Lung (tissue), 12 donors: ENCODE measurements around the gene RNF43. TPM values are rescaled to one million over a fixed set of nuclear protein-coding genes. Genes with fewer than 3 reads are reported as not detected.
A peak's percentile ranks its signal among the peaks of the same experiment; 100 is the strongest.

Source experiments
- ATAC-seq: fragments of 200-7000 bp; cut with Tn5 transposase; one replicate; pipeline ENCODE4 v1.9.1; 2020; ENCODE audit warnings: moderate number of reproducible peaks; ENCODE audit not compliant: insufficient read depth, low FRiP score
- DNase-seq, 3 donors: peaks; one replicate each; pipeline ENCODE4 v3.0.0-alpha.2; 2013 to 2017
- H3K27ac ChIP-seq, 2 donors: one replicate each; pipeline ENCODE4 v1.5.1; 2013; ENCODE audit warnings: mild to moderate bottlenecking in 2 of 2, moderate library complexity in 2 of 2, control low read depth in 1 of 2, inconsistent platforms in 1 of 2, low read depth in 1 of 2, low read length in 1 of 2
- H3K27me3 ChIP-seq, 3 donors: one replicate each; pipeline ENCODE4 v1.5.1; 2013; ENCODE audit warnings: low read length in 2 of 3; ENCODE audit not compliant: control insufficient read depth in 3 of 3, insufficient read depth in 3 of 3
- H3K36me3 ChIP-seq, 4 donors: one replicate each; pipeline ENCODE4 v1.5.1; 2013; ENCODE audit warnings: low read length in 4 of 4, mild to moderate bottlenecking in 1 of 4, moderate library complexity in 1 of 4; ENCODE audit not compliant: control insufficient read depth in 4 of 4, insufficient read depth in 4 of 4
- H3K4me1 ChIP-seq, 5 donors: one replicate each; pipeline ENCODE4 v1.5.1; 2013; ENCODE audit warnings: low read length in 5 of 5, mild to moderate bottlenecking in 2 of 5, moderate library complexity in 1 of 5; ENCODE audit not compliant: control insufficient read depth in 5 of 5, insufficient read depth in 5 of 5
- H3K4me3 ChIP-seq: one replicate; pipeline ENCODE4 v1.5.1; 2013; ENCODE audit warnings: mild to moderate bottlenecking, control low read depth, moderate library complexity
- H3K9ac ChIP-seq, 2 donors: one replicate each; pipeline ENCODE4 v1.5.1; 2013; ENCODE audit warnings: low read length in 2 of 2, control low read depth in 1 of 2; ENCODE audit not compliant: insufficient read depth in 1 of 2
- H3K9me3 ChIP-seq, 4 donors: one replicate each; pipeline ENCODE4 v1.5.1; 2013; ENCODE audit warnings: low read length in 3 of 4, mild to moderate bottlenecking in 1 of 4, moderate library complexity in 1 of 4; ENCODE audit not compliant: control insufficient read depth in 4 of 4, insufficient read depth in 3 of 4
- WGBS, 2 donors: extraction: QIAGEN DNeasy Blood & Tissue Kit; methylation state at CpG; one replicate each; pipeline ENCODE4 v1.1.7; 2013; 5-methylcytosine and 5-hydroxymethylcytosine counted together
- polyA plus RNA-seq, 2 donors: library from polyadenylated mRNA; stranded (reverse); fragments of 200-250 nt; gene quantifications; one replicate each; pipeline ENCODE4 v1.2.1, GENCODE V29; 2013
- total RNA-seq, 2 donors: library from RNA; depleted of rRNA in 1 of 2; stranded (reverse); fragments of >200 nt in 1 of 2; gene quantifications; one replicate each; pipeline ENCODE4 v1.2.1, GENCODE V29; 2014 to 2021
- TF ChIP-seq, protein P1 (sequence below): IDR thresholded peaks from 2 replicates; pipeline ENCODE4 v1.5.1; 2012; ENCODE audit warnings: mild to moderate bottlenecking; ENCODE audit errors: control extremely low read depth, extremely low read depth
- donor health status: control.
- donor health status: control.
- donor health status: Bipolar disorder and iron deficiency.
- donor health status: healthy.
- donor health status: DM: yes; HTN: yes; CAD: no.

RNF43 gene
- total and polyA plus RNA-seq, 4 donors, result 3.7 to 32.9 (median 7.8) TPM

DNA sequence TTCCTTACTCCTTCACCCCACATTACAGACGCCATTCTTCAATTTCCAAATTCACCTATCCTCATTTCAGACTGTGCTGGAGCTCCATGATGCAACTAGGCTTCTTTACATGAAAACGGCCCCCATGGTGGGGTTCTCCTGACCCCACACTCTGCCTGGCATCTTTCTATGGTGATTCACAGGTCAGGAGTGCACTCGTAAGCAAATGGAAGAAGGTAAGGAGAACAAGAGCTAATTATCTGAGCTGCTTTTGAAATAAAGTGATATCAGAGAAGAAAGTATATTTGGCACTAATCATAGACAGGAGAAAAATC is 37.9 kb downstream of the RNF43 start:
- no peak overlapping the region for H3K27ac ChIP-seq
- ATAC-seq, result no peak

DNA sequence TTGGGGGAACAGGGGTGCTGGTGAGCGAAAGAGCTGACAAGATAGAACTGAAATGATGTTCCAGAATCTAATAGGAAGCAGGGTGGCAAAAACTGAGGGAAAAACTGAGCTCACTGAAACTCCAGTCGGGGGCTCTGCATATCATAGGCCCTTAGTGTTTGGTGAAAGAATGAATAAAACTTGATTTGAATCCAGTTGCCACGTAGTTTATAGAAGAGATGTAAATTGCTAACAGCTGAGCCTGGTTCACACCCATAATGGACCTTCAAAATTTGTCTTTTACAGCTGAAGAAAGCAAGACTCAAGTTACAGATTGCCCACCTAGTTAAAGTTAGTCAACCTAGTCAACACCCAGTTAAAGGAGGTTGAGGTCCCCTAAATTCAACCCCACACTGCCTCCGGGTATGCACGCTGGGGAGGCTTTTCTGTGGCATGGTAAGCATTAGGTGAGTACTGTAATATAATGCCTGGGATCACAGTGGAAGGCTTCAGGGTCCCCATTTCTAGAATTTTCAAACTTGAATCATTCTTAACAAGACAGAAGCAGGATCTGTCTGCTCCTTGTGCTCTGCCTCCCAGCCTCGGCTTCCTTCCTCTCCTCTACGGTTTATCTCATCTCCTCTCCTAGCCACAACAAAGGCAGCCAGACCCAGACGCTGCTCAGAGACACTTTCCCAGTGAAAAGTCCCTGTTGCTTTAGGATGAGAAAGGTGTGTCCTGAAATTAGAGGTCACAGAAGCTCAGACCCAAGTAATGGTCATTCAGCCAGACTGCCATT is 38.4 kb downstream of the RNF43 start:
- Histone ChIP-seq H3K27me3 (no peaks in the 10 kb centered on the region), H3K4me1 (peaks cover 0 to 63% (median 27%) of the 10 kb centered on the region in 5 donors), H3K4me3 (no peak overlapping the region), H3K27ac (no peak overlapping the region), H3K9me3 (no peaks in the 10 kb centered on the region), H3K9ac (peak overlapping the region in 1 of 2 donors; percentile 38), H3K36me3 (peaks cover 0 to 3% (median 0%) of the 10 kb centered on the region in 4 donors)
- WGBS, 2 donors, result 64 to 65% methylated on average over 8 of the region's 8 CpGs
- TF ChIP-seq, protein P1, sequence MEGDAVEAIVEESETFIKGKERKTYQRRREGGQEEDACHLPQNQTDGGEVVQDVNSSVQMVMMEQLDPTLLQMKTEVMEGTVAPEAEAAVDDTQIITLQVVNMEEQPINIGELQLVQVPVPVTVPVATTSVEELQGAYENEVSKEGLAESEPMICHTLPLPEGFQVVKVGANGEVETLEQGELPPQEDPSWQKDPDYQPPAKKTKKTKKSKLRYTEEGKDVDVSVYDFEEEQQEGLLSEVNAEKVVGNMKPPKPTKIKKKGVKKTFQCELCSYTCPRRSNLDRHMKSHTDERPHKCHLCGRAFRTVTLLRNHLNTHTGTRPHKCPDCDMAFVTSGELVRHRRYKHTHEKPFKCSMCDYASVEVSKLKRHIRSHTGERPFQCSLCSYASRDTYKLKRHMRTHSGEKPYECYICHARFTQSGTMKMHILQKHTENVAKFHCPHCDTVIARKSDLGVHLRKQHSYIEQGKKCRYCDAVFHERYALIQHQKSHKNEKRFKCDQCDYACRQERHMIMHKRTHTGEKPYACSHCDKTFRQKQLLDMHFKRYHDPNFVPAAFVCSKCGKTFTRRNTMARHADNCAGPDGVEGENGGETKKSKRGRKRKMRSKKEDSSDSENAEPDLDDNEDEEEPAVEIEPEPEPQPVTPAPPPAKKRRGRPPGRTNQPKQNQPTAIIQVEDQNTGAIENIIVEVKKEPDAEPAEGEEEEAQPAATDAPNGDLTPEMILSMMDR, result no peak
- ATAC-seq (no peak), DNase-seq (no peak)

More for the DNA sequence above, 37.9 kb downstream of the RNF43 start:
- no peaks in the 10 kb centered on the region for H3K27me3 ChIP-seq
- no peaks in the 10 kb centered on the region for H3K9me3 ChIP-seq
- peak overlapping the region in 1 of 2 donors; percentile 38 for H3K9ac ChIP-seq
- TF ChIP-seq, protein P1, result no peak
- 64 to 77% methylated on average over 3 of the region's 3 CpGs for WGBS, 2 donors
- DNase-seq, result no peak
- H3K36me3 ChIP-seq, result peaks cover 0 to 3% (median 0%) of the 10 kb centered on the region in 4 donors
- H3K4me1 ChIP-seq, result peaks cover 0 to 69% (median 27%) of the 10 kb centered on the region in 5 donors
- H3K4me3 ChIP-seq, result no peak overlapping the region

DNA sequence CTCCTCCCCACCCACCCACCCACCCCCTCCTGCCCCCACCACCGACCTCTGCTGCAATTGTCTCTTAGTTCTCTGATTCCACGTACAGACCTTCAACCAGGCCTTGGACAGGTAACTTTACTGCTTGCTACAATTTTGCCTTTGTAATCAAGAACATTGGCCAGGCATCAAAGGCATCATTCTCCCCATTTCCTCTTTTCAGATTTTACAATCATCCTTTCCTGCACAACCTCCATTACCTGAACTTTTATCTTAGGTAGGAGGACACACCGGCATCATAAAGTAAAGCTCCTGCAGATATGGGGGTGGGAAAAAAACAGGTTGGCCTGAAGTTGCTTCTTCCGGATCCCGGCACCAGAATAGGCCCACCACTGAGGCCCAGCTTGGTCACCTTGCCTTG is 39.7 kb downstream of the RNF43 start:
- Histone ChIP-seq H3K27me3 (no peaks in the 10 kb centered on the region), H3K36me3 (peaks cover 0 to 3% (median 0%) of the 10 kb centered on the region in 4 donors), H3K4me3 (no peak overlapping the region), H3K27ac (no peak overlapping the region), H3K9ac (no peak overlapping the region), H3K4me1 (peaks cover 0 to 52% (median 21%) of the 10 kb centered on the region in 5 donors), H3K9me3 (no peaks in the 10 kb centered on the region)
- DNase-seq, result no peak
- no peak for ATAC-seq
- WGBS, 2 donors, result 83% methylated on average over 5 of the region's 5 CpGs
- TF ChIP-seq, protein P1, result no peak
